ENCODE data around the gene OPCML.

- TF ChIP-seq EZH2 (optimal IDR thresholded peaks at IDR 0.05; ENCODE audit: low read depth, low read length), result no peak
- TF ChIP-seq, protein P1, sequence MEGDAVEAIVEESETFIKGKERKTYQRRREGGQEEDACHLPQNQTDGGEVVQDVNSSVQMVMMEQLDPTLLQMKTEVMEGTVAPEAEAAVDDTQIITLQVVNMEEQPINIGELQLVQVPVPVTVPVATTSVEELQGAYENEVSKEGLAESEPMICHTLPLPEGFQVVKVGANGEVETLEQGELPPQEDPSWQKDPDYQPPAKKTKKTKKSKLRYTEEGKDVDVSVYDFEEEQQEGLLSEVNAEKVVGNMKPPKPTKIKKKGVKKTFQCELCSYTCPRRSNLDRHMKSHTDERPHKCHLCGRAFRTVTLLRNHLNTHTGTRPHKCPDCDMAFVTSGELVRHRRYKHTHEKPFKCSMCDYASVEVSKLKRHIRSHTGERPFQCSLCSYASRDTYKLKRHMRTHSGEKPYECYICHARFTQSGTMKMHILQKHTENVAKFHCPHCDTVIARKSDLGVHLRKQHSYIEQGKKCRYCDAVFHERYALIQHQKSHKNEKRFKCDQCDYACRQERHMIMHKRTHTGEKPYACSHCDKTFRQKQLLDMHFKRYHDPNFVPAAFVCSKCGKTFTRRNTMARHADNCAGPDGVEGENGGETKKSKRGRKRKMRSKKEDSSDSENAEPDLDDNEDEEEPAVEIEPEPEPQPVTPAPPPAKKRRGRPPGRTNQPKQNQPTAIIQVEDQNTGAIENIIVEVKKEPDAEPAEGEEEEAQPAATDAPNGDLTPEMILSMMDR (IDR thresholded peaks at IDR 0.05; ENCODE audit: low read length), result no peak
Observed at GRCh38 chr11:132933703-132934102, 598.6 kb downstream of the OPCML start.
